ENCODE data around the gene CELF5. TPM values are rescaled to one million over a fixed set of nuclear protein-coding genes. Genes with fewer than 3 reads are reported as not detected.

The CELF5 gene
- total RNA-seq, 4 donors from 2014 or later = not detected

DNA sequence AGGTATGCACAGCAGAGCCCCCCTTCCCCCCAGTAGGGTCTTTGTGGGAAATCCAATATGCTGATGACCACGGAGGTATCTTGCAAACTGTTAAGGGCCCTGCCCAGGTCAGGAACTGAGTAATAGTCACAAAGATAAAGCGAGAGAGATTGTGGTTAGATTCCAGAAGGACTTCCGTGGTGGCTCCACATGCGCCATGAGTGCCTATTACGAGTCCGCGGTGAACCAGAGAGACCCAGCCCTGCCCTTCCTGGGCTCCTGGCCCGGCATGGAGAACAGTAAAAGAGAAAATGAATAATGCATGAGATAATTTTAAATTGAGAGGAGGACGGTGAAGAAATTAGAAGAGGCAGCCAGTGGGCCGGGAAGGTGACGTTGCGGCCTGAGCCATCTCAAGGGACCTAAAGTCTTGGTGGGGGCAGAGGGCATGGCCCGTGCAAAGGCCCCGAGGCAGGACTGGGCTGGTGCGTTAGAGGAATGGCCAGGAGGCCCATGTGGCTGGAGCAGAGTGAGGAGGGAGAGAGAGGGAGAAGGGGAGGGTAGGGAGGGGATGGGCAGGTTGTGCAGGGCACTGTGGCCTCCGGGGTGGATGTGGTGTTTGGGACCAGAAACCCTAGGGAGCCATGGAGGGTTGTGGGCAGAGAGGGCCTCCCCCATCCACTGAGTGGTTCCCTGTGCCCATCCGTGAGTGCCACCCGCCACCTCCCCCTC lies 95.3 kb downstream of the CELF5 start:
- Histone ChIP-seq H3K9me3 (no peaks in the 10 kb centered on the region), H3K36me3 (no peaks in the 10 kb centered on the region), H3K27ac (no peak overlapping the region), H3K4me3 (no peak overlapping the region), H3K4me1 (no peaks in the 10 kb centered on the region), H3K27me3 (peaks cover 0 to 61% of the 10 kb centered on the region in 2 donors)
- 40 to 52% methylated on average over 16 to 18 of the region's 18 CpGs for WGBS, 2 donors
- TF ChIP-seq, protein P1, sequence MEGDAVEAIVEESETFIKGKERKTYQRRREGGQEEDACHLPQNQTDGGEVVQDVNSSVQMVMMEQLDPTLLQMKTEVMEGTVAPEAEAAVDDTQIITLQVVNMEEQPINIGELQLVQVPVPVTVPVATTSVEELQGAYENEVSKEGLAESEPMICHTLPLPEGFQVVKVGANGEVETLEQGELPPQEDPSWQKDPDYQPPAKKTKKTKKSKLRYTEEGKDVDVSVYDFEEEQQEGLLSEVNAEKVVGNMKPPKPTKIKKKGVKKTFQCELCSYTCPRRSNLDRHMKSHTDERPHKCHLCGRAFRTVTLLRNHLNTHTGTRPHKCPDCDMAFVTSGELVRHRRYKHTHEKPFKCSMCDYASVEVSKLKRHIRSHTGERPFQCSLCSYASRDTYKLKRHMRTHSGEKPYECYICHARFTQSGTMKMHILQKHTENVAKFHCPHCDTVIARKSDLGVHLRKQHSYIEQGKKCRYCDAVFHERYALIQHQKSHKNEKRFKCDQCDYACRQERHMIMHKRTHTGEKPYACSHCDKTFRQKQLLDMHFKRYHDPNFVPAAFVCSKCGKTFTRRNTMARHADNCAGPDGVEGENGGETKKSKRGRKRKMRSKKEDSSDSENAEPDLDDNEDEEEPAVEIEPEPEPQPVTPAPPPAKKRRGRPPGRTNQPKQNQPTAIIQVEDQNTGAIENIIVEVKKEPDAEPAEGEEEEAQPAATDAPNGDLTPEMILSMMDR (IDR thresholded peaks at IDR 0.05) = no peak
- TF ChIP-seq POLR2A (IDR thresholded peaks at IDR 0.05) (no peak), EP300 (IDR thresholded peaks at IDR 0.05) (no peak)
- DNase-seq (ENCODE audit: low spot score in 2 of 2) = no peak

DNA sequence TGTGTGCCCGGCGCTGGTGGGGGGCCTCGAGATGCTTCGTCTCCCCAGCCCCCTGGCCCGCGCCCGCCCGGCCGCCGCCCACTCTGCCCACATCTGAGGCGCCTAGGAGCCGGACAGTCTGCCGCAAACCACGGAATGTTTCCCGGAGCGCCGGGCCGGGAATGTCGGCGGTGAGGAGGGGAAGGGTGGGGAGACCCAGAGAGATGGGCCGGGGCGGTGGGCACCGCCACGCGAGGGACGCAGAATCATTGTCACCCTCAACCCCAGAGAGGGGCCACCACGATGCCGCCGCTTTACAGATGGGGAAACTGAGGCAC lies 95.9 kb downstream of the CELF5 start:
- no peak for DNase-seq (ENCODE audit: low spot score in 2 of 2)

DNA sequence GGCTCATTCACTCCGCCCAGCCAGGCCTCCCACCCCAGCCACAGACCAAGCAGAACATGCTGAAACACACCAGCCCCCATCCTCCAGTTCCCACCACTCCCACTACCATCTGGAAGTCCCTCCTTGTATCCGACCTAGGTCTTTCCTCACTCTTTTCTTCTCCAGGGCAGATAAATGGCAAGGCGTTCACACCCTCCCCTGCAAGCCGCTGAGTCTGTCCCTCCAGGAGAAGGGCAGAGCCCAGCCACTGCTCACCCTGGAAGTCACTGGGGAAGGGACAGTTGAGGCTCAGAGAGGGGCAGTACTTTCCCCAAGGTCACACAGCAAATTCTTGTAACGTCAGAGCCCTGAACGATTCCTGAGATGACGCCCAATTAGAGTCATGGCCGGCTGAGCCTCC lies 96.4 kb downstream of the CELF5 start:
- no peak overlapping the region for H3K27ac ChIP-seq
- no peaks in the 10 kb centered on the region for H3K36me3 ChIP-seq
- no peaks in the 10 kb centered on the region for H3K4me1 ChIP-seq
- H3K4me3 ChIP-seq = no peak overlapping the region
- peaks cover 0 to 51% of the 10 kb centered on the region in 2 donors for H3K27me3 ChIP-seq
- DNase-seq (ENCODE audit: low spot score in 2 of 2) = no peak
- 59 to 62% methylated on average over 8 of the region's 8 CpGs for WGBS, 2 donors
- no peaks in the 10 kb centered on the region for H3K9me3 ChIP-seq
- TF ChIP-seq POLR2A (IDR thresholded peaks at IDR 0.05) = no peak
- TF ChIP-seq EP300 (IDR thresholded peaks at IDR 0.05) = no peak
- TF ChIP-seq, protein P1 (IDR thresholded peaks at IDR 0.05) = no peak

More for the DNA sequence above, 95.9 kb downstream of the CELF5 start:
- no peak for TF ChIP-seq EP300 (IDR thresholded peaks at IDR 0.05)
- TF ChIP-seq, protein P1 (IDR thresholded peaks at IDR 0.05) = no peak
- no peak overlapping the region for H3K4me3 ChIP-seq
- no peaks in the 10 kb centered on the region for H3K36me3 ChIP-seq
- WGBS, 2 donors = 53 to 62% methylated on average over 22 to 27 of the region's 29 CpGs
- H3K9me3 ChIP-seq = no peaks in the 10 kb centered on the region
- peaks cover 0 to 55% of the 10 kb centered on the region in 2 donors for H3K27me3 ChIP-seq
- no peaks in the 10 kb centered on the region for H3K4me1 ChIP-seq
- H3K27ac ChIP-seq = no peak overlapping the region

DNA sequence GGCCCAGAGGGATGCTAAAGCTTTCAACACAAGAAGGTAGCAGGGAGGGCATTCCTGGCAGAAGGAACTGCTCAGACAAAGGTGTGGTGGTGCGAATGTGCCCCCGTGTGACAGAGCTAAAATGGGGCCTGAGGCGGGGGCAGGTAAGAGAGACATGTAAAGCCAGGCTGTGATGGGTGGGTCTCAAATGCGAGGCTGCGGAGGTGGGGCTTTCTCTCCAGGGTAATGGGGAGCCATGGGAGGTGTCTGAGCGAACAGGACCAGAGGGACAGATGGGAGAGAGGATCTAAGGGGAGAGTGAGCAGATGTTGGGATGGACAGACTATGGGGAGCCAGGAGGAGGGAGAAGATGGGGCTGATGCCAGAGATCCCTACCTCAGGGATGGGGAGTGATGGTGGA lies 97.2 kb downstream of the CELF5 start:
- Histone ChIP-seq H3K27me3 (peaks cover 0 to 44% of the 10 kb centered on the region in 2 donors), H3K4me3 (no peak overlapping the region), H3K4me1 (no peaks in the 10 kb centered on the region), H3K36me3 (no peaks in the 10 kb centered on the region), H3K9me3 (no peaks in the 10 kb centered on the region), H3K27ac (no peak overlapping the region)
- 59 to 66% methylated on average over 6 of the region's 6 CpGs for WGBS, 2 donors
- TF ChIP-seq, protein P1 (IDR thresholded peaks at IDR 0.05) = no peak
- TF ChIP-seq POLR2A (IDR thresholded peaks at IDR 0.05) (no peak), EP300 (IDR thresholded peaks at IDR 0.05) (no peak)
- DNase-seq (ENCODE audit: low spot score in 2 of 2) = no peak

DNA sequence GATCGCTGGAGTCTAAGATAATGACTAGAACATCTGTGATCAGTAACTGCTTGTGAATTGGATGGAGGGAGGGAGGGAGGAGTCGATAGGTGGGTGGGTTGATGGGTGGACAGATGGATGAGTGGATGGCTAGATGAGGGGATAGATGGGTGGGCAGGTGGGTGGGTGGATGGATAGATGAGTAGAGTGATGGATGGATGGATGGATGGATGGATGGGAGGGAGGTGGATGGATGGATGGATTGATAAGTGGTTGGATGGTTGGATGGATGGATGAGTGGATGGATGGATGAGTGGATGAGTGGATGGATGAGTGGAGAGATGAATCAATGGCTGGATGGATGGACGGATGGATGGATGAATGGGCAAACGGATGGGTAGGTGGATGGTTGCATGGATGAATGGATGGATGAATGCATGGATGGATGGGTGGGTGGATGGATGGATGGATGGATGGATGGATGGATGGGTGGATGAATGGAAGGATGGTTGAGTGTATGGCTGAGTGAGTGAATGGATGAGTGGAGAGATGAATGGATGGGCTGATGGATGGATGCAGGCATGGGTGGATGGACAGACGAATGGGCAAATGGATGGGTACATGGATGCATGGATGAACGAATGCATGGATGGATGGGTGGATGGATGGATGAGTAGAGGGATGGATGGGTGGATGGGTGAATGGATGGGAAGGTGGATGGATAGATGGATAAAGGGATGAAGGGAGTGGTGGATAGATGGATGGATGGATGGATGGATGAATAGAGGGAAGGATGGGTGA lies 97.9 kb downstream of the CELF5 start:
- TF ChIP-seq EP300 (IDR thresholded peaks at IDR 0.05) = no peak
- TF ChIP-seq, protein P1 (IDR thresholded peaks at IDR 0.05) = no peak
- no peak for TF ChIP-seq POLR2A (IDR thresholded peaks at IDR 0.05)
- 79 to 81% methylated on average over 6 of the region's 6 CpGs for WGBS, 2 donors
- Histone ChIP-seq H3K9me3 (no peaks in the 10 kb centered on the region), H3K36me3 (no peaks in the 10 kb centered on the region), H3K27ac (no peak overlapping the region), H3K4me1 (no peaks in the 10 kb centered on the region), H3K27me3 (peaks cover 0 to 37% of the 10 kb centered on the region in 2 donors), H3K4me3 (no peak overlapping the region)
- no peak for DNase-seq (ENCODE audit: low spot score in 2 of 2)
